CD14-positive monocyte (primary cell): ENCODE measurements around the gene CAPN14. TPM values are rescaled to one million over a fixed set of nuclear protein-coding genes. Genes with fewer than 3 reads are reported as not detected.
A peak's percentile ranks its signal among the peaks of the same experiment; 100 is the strongest.

Experiments used
- DNase-seq, 3 donors: peaks; one replicate each; pipeline ENCODE4 v3.0.0-alpha.2; 2011 to 2022
- H2AFZ ChIP-seq: 2 replicates; pipeline ENCODE4 v1.6.0; 2012; ENCODE audit warnings: mild to moderate bottlenecking, low read depth, low read length, inconsistent platforms; ENCODE audit not compliant: insufficient read depth, poor library complexity, severe bottlenecking
- H3K27ac ChIP-seq, 2 donors: 1 replicate in 1 of 2; 2 replicates in 1 of 2; pipeline ENCODE4 v1.5.1; 2012 to 2013; ENCODE audit warnings: low read length in 2 of 2, control low read depth in 1 of 2, inconsistent platforms in 1 of 2, low read depth in 1 of 2, mild to moderate bottlenecking in 1 of 2
- H3K27me3 ChIP-seq, 2 donors: one replicate each; pipeline versions ENCODE4 v1.6.0 to v1.6.1; 2011 to 2013; ENCODE audit warnings: low read length in 2 of 2; ENCODE audit not compliant: control insufficient read depth in 2 of 2, insufficient read depth in 2 of 2
- H3K36me3 ChIP-seq, 2 donors: replicated peaks in 1 of 2; 1 replicate in 1 of 2; 2 replicates in 1 of 2; pipeline versions ENCODE4 v1.5.1 to v1.6.1; 2012 to 2013; ENCODE audit warnings: low read length in 2 of 2, control low read depth in 1 of 2, inconsistent platforms in 1 of 2, mild to moderate bottlenecking in 1 of 2; ENCODE audit not compliant: insufficient read depth in 2 of 2, control insufficient read depth in 1 of 2
- H3K4me1 ChIP-seq, 2 donors: 1 replicate in 1 of 2; 2 replicates in 1 of 2; pipeline versions ENCODE4 v1.5.1 to v1.6.1; 2012 to 2013; ENCODE audit warnings: low read length in 2 of 2, control low read depth in 1 of 2, inconsistent platforms in 1 of 2, mild to moderate bottlenecking in 1 of 2, moderate library complexity in 1 of 2; ENCODE audit not compliant: insufficient read depth in 2 of 2, control insufficient read depth in 1 of 2
- H3K4me2 ChIP-seq: replicated peaks from 2 replicates; pipeline ENCODE3; 2012; ENCODE audit warnings: low read length, moderate library complexity, mild to moderate bottlenecking; ENCODE audit not compliant: poor library complexity, severe bottlenecking; ENCODE audit errors: extremely low read depth
- H3K4me3 ChIP-seq, 3 experiments: fragments of 200-600 bp in 1 of 3; sonication (generic) in 1 of 3; replicated peaks in 1 of 3; 1 replicate in 2 of 3; 2 replicates in 1 of 3; pipeline ENCODE4 v1.5.1; 2011 to 2013; ENCODE audit warnings: low read length in 3 of 3, mild to moderate bottlenecking in 3 of 3, control low read depth in 2 of 3, low read depth in 2 of 3, inconsistent platforms in 1 of 3, moderate library complexity in 1 of 3
- H3K79me2 ChIP-seq: 2 replicates; pipeline ENCODE4 v1.6.0; 2012; ENCODE audit warnings: mild to moderate bottlenecking, control low read depth, inconsistent platforms, low read length, moderate library complexity; ENCODE audit not compliant: insufficient read depth
- H3K9ac ChIP-seq: 2 replicates; pipeline ENCODE4 v1.6.0; 2017; ENCODE audit warnings: low read length, mild to moderate bottlenecking; ENCODE audit not compliant: insufficient read depth, poor library complexity, severe bottlenecking
- H3K9me3 ChIP-seq, 2 donors: replicated peaks in 1 of 2; 1 replicate in 1 of 2; 2 replicates in 1 of 2; pipeline versions ENCODE4 v1.5.1 to v1.6.1; 2012 to 2013; ENCODE audit warnings: low read length in 2 of 2, control low read depth in 1 of 2; ENCODE audit not compliant: control insufficient read depth in 1 of 2, insufficient read depth in 1 of 2
- H4K20me1 ChIP-seq: 2 replicates; pipeline ENCODE4 v1.6.0; 2012; ENCODE audit warnings: mild to moderate bottlenecking, low read length, control low read depth, moderate library complexity; ENCODE audit not compliant: insufficient read depth
- H3K27ac Mint-ChIP-seq, 7 donors: one replicate each; pipeline ENCODE4 v1.8.0; 2020; ENCODE audit warnings: mild to moderate bottlenecking in 7 of 7, mixed read lengths in 7 of 7, moderate library complexity in 6 of 7, inconsistent platforms in 2 of 7
- H3K27me3 Mint-ChIP-seq, 3 donors: one replicate each; pipeline ENCODE4 v1.8.0; 2021 to 2022; ENCODE audit warnings: low read depth in 3 of 3, mild to moderate bottlenecking in 3 of 3, mixed read lengths in 3 of 3, moderate library complexity in 3 of 3, inconsistent platforms in 1 of 3
- H3K36me3 Mint-ChIP-seq, 2 donors: one replicate each; pipeline ENCODE4 v1.8.0; 2020; ENCODE audit warnings: mixed read lengths in 2 of 2, inconsistent platforms in 1 of 2, mild to moderate bottlenecking in 1 of 2
- H3K4me1 Mint-ChIP-seq: one replicate; pipeline ENCODE4 v1.8.0; 2020; ENCODE audit warnings: mild to moderate bottlenecking, mixed read lengths
- H3K4me3 Mint-ChIP-seq, 2 donors: one replicate each; pipeline ENCODE4 v1.8.0; 2020; ENCODE audit warnings: mild to moderate bottlenecking in 2 of 2, mixed read lengths in 2 of 2, moderate library complexity in 1 of 2
- H3K9me3 Mint-ChIP-seq, 7 donors: one replicate each; pipeline ENCODE4 v1.8.0; 2020 to 2022; ENCODE audit warnings: mixed read lengths in 7 of 7, mild to moderate bottlenecking in 6 of 7, moderate library complexity in 6 of 7, inconsistent platforms in 2 of 7
- WGBS: methylation state at CpG from one replicate; pipeline ENCODE4 v1.1.5; 2013; ENCODE audit warnings: missing lambda C conversion rate; ENCODE audit not compliant: insufficient coverage; 5-methylcytosine and 5-hydroxymethylcytosine counted together
- intact Hi-C, 2 donors: fragments of 100-400 bp; cut with micrococcal nuclease; formaldehyde crosslinking; loops; one replicate each; pipeline versions ENCODE4 v1.15.0 to v1.15.1; 2023
- polyA plus RNA-seq, 3 donors: library from polyadenylated mRNA; depleted of rRNA in 1 of 3; unstranded in 2 of 3; stranded (reverse) in 1 of 3; fragments of 300-500 nt in 2 of 3; fragments of >200 nt in 1 of 3; fragmentation: Illumina TruSeq in 2 of 3; gene quantifications; 1 replicate in 2 of 3; 2 replicates in 1 of 3; pipeline ENCODE4 v1.2.3, GENCODE V29; 2012 to 2021
- TF ChIP-seq, protein P1 (sequence below): fragments of 200-600 bp; IDR thresholded peaks from one replicate; pipeline ENCODE4 v1.8.0; 2022; ENCODE audit warnings: antibody characterized with exemption, mild to moderate bottlenecking

CAPN14 gene
- polyA plus RNA-seq, 3 donors: not detected

GRCh38 chr2:31238906-31239592 lies 21.7 kb upstream of the CAPN14 start:
- 100% methylated on average over 3 of the region's 13 CpGs for WGBS
- no peak overlapping the region for H3K4me3 Mint-ChIP-seq
- H3K4me1 ChIP-seq: peaks cover 7% of the 10 kb centered on the region in 2 donors
- H3K36me3 Mint-ChIP-seq: no peaks in the 10 kb centered on the region
- H3K4me3 ChIP-seq: no peak overlapping the region
- H3K9me3 Mint-ChIP-seq: peaks cover 0 to 6% (median 0%) of the 10 kb centered on the region in 7 donors
- TF ChIP-seq, protein P1, sequence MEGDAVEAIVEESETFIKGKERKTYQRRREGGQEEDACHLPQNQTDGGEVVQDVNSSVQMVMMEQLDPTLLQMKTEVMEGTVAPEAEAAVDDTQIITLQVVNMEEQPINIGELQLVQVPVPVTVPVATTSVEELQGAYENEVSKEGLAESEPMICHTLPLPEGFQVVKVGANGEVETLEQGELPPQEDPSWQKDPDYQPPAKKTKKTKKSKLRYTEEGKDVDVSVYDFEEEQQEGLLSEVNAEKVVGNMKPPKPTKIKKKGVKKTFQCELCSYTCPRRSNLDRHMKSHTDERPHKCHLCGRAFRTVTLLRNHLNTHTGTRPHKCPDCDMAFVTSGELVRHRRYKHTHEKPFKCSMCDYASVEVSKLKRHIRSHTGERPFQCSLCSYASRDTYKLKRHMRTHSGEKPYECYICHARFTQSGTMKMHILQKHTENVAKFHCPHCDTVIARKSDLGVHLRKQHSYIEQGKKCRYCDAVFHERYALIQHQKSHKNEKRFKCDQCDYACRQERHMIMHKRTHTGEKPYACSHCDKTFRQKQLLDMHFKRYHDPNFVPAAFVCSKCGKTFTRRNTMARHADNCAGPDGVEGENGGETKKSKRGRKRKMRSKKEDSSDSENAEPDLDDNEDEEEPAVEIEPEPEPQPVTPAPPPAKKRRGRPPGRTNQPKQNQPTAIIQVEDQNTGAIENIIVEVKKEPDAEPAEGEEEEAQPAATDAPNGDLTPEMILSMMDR: no peak
- no peaks in the 10 kb centered on the region for H4K20me1 ChIP-seq
- no peak overlapping the region for H3K27ac ChIP-seq
- DNase-seq: no peak
- H3K9ac ChIP-seq: no peak overlapping the region
- H3K9me3 ChIP-seq: no peaks in the 10 kb centered on the region
- H3K4me1 Mint-ChIP-seq: peaks cover 16% of the 10 kb centered on the region
- intact Hi-C loops: no loop called here
- peaks cover 9 to 13% (median 10%) of the 10 kb centered on the region in 3 donors for H3K27me3 Mint-ChIP-seq
- H3K27me3 ChIP-seq: peaks cover 0 to 5% of the 10 kb centered on the region in 2 donors
- H3K27ac Mint-ChIP-seq: no peak overlapping the region
- H3K4me2 ChIP-seq: no peak overlapping the region
- H3K36me3 ChIP-seq: no peaks in the 10 kb centered on the region
- no peaks in the 10 kb centered on the region for H3K79me2 ChIP-seq
- H2AFZ ChIP-seq: no peak overlapping the region

DNA sequence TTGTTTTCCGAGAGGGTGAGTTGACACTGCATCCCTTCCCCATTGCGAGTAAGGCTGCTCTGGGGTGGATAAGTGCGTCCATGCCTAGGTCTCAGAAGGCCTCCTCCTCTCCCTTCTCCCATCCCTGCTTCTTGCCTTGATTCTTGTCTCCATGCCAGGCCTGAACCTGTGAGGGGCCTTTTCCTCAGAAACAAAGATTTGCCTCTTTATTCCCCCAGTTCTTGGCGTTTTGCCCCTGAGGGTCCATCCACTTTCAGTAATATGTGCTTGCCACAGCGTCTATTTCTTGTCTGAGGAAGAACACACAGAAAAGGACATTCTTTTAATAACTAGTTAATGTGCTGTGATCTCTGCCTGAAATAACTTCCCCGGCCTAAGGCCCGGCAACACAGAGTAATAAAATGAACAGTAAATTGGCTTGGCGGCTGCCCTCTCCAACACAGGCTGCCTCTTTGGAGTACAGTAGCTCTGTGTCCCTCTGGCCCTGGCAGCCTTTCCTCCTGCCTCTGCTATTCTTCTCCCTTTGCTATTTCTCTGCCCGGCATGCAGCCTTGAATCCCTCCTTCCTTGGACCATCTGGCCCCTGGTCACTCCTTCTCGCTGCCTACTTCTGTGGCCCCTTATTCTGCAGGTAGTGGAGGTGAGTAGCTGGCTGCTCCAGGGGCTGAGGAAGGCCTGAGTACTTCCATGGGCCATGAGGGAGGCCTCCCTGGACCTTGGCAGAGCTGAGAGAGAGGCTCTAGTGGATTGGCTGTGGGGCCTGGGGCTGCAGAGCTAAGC lies 21.0 kb upstream of the CAPN14 start:
- TF ChIP-seq, protein P1: no peak
- Histone ChIP-seq H4K20me1 (no peaks in the 10 kb centered on the region), H3K4me2 (no peak overlapping the region), H3K4me3 (no peak overlapping the region), H2AFZ (no peak overlapping the region), H3K27ac (no peak overlapping the region), H3K9ac (no peak overlapping the region), H3K79me2 (no peaks in the 10 kb centered on the region), H3K27me3 (peaks cover 0 to 5% of the 10 kb centered on the region in 2 donors), H3K4me1 (peaks cover 13 to 15% of the 10 kb centered on the region in 2 donors), H3K9me3 (no peaks in the 10 kb centered on the region), H3K36me3 (no peaks in the 10 kb centered on the region)
- no peak for DNase-seq
- intact Hi-C loops: no loop called here
- H3K9me3 Mint-ChIP-seq: peaks cover 0 to 6% (median 0%) of the 10 kb centered on the region in 7 donors
- peaks cover 20% of the 10 kb centered on the region for H3K4me1 Mint-ChIP-seq
- 91% methylated on average over 6 of the region's 10 CpGs for WGBS
- no peaks in the 10 kb centered on the region for H3K36me3 Mint-ChIP-seq
- H3K27ac Mint-ChIP-seq: peak overlapping the region in 1 of 7 donors; percentile 3
- H3K4me3 Mint-ChIP-seq: no peak overlapping the region
- H3K27me3 Mint-ChIP-seq: peaks cover 9 to 18% (median 10%) of the 10 kb centered on the region in 3 donors
